ENCODE measurements around the gene SLC24A3.

- TF ChIP-seq CTCF (IDR thresholded peaks at IDR 0.05): no peak
- TF ChIP-seq EP300 (IDR thresholded peaks at IDR 0.05): no peak
Measured at GRCh38 chr20:19256085-19256484, 43.6 kb downstream of the SLC24A3 start.
